GM20431 (cell line): ENCODE measurements around the gene HTT.
"Not testable (repeated sequence)": the region's sequence is repeated elsewhere in the genome, so short reads cannot be mapped to it uniquely, and the experiment has no call there.

Source experiments
- in situ Hi-C: fragments of 300-500 bp; cut with MseI, MboI; formaldehyde crosslinking; loops from one replicate; pipeline ENCODE4 v1.15.0; 2020; ENCODE audit warnings: low sequenced_read_pairs; ENCODE audit not compliant: unreplicated experiment

The HTT gene

DNA sequence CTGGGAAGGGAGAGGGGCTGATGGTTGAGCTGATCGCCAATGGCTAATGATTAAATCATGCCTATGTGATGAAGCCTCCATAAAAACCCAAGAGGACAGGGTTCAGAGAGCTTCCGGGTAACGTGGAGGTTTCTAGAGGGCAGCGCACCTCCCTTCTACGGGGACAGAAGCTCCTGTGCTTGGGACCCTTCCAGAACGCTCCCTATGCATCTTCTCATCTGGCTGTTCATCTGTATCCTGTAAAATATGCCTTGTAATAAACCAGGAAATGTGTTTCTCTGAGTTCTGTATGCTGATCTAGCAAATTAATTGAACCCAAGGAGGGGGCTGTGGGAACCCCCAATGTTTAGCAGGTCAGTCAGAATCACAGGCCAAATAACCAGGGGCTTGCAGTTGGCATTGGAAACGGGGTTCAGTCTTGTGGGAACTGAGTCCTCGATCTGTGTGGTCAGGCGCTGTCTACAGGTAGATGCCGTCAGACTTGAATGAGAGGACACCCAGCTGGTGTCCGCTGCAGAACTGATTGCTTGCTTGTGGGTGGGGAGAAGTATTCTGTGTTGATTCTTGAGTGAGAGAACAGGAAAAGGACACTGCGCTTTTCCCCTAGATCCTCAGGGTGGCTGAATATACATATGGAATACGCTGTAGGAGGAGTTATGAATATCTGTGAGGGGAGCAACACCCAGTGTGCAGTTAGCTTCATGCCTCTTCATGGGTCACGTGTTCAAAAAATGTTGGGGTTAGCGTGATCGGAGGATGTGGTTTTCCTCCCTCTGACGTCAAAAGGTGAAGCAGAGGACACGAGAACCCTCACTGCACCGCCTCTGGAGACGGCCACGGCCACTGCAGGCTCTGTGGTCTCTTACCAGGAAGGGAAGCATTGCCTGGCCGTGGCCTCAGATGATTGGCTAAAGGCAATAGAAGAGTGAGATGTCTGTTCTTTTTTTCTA, 29.3 kb upstream of the HTT start:
- in situ Hi-C loops = no loop called here

DNA sequence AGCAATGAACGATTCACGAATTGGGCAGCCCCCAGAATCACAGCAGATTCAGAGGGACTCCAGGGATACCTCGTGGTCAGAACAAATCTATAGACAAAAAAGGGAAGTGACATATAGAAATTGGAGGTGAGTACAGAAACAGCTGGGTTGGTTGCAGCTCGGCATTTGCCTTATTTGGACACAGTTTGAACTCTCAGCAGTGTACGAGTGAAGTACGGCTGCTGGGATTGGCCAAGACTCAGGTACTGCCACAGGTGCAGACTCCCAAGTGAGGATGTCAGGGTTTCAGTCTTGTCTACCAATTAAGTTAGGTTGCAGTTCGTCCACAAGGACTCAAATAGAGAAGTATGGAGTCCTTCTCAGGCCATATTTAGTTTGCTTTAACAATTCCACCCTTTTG, 28.3 kb upstream of the HTT start:
- in situ Hi-C loops = no loop called here

DNA sequence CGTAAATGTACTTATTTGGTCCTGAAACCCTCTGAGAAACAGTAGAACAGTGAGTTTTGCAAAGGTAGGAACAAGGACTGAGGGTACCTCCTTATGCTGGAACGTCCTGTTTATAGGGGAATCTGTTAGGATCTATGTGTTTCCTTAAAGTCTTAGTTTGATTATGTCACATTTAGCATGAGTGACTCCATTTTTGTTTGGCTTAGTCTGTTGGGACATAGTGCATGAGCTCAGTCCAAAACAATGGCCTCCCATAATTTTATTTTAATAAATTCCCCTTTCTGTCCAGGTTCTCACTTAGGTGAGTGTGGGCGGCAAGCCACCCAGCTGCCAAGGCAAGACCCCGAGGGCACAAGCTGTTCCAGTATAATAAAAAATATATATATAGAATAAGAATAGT, 27.9 kb upstream of the HTT start:
- in situ Hi-C loops = no loop called here

DNA sequence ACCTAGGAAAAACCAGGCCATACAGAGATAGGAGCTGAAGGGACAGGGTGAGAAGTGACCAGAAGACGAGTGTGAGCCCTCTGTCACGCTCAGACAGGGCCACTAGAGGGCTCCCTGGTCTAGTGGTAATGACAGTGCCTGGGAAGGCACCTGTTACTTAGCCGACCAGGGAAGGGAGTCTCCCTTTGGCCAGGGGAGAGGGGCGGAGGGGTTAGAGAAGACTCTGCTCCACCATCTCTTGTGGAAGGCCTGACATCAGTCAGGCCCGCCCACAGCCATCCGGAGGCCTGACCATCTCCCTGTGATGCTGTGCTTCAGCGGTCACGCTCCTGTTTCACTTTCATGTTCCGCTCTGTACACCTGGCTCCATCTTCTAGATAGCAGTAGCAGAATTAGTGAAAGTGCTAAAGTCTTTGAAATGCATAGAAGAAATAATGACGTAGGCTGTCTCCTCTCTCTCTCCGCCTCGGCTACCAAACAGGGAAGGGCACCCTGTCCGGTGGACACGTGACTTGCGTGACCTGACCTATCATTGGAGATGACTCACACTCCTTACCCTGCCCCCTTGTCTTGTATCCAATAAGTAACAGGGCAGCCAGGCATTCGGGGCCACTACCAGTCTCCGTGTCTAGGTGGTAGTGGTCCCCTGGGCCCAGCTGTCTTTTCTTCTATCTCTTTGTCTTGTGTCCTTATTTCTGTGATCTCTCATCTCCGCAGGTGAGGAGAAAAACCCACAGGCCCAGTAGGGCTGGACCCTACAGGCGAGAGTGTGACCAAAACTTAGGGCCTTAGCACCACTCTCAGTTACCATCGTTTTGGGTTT, 26.8 kb upstream of the HTT start:
- in situ Hi-C loops = no loop called here

DNA sequence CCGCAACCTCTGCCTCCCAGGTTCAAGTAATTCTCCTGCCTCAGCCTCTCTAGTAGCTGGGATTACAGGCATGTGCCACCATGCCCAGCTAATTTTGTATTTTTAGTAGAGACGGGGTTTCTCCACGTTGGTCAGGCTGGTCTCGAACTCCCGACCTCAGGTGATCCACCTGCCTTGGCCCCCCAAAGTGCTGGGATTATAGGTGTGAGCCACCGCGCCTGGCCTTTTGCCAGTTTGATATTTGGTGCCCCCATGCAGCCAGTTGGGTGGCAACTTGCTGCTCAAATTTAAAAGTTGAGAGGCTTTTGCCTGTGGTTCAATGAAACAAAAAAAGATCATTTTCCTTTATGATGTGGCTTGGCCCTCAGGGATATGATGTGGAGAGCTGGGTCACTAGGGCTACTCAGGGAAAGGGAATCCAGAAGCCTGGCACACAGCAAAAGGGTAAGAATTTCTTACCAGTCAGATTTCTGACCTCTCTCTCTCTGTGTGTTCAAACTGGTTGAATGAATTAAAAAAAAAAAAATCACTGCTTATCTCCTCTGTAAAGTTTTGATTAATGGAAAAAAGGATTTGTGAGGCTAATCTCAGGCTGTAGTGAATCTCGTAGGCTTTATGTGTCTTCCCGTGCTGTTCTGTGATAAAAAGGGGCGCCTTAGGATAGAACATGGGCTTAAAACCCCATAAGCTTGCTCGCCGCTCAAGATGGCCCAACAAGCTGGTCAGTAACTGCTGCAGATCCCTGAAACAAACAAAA, 23.2 kb upstream of the HTT start:
- in situ Hi-C loops = not testable (repeated sequence)

DNA sequence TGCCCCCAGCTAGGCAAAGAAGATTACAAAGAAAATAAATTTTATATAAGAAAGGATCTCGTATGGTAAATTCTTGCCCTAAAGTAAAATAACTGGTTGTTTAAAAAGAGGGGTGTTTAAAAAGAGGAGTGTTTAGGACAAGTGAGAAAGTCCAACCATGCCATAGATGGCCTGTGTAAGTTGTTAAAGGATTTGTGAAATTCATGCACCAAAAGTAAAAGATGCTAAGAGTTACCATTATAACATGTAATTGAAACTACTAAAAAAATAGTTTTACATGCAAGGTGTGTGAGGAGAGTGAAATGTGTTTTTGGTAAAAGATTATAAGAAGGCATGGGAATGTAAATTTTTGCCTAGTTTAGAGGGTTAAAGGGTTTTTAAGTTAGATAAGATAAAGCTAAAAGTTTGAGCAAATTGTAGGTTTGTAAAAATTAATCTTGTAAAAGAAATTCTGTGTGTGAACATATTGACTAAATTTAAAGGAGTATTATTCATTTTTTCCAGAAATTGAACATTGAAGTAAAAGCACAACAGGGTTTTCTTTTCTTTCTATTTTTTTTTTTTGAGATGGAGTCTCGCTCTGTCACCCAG, 20.2 kb upstream of the HTT start:
- in situ Hi-C loops = no loop called here

DNA sequence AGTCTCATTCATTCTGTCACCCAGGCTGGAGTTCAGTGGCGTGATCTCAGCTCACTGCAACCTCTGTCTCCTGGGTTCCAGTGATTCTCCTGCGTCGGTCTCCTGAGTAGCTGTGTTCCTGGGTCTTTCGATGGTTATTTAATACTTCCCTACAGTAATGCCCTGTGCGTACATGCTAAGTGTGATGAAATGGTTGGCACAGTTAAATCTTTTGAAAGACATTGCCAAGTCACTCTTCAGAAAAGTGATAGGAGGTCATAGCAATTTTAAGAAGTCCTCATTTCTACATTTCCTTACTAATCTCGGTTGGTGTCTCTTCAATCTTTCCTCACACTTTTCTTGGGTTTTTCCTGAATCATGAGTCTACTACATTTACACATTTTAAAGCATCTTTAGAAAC, 14.5 kb upstream of the HTT start:
- in situ Hi-C loops = no loop called here

DNA sequence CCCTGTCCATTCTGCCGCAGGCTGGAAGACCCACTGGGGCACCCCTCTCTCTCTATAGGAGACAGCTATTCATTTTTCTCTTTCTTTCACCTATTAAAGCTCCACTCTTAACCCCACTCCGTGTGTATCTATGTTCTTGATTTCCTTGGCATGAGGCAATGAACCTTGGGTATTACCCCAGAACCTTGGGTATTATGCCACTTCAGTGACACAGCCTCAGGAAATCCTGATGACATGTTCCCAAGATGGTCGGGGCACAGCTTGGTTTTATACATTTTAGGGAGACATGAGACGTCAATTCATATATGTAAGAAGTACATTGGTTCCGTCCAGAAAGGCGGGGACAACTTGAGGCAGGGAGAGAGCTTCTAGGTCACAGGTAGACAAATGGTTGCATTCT, 13.5 kb upstream of the HTT start:
- in situ Hi-C loops = no loop called here

DNA sequence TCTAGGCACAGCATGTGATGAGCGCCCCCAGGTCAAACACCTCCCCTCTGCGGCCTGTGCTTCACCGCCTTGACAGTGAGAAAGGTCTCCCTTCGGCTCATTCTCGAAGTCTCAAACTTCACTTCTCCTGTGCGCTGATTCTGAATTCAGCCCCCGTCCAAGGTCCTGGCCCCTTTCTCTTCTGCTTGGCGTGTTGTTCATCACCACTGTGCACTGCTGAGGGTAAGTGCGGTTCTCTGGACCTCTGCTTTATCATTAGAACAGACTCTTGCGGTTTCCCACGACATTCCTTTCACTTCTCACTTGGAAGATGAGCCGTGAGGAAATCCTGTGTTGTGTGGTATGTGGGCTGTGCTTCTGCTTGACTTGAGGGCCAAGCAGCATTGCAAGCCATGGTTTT, 12.0 kb upstream of the HTT start:
- in situ Hi-C loops = no loop called here

DNA sequence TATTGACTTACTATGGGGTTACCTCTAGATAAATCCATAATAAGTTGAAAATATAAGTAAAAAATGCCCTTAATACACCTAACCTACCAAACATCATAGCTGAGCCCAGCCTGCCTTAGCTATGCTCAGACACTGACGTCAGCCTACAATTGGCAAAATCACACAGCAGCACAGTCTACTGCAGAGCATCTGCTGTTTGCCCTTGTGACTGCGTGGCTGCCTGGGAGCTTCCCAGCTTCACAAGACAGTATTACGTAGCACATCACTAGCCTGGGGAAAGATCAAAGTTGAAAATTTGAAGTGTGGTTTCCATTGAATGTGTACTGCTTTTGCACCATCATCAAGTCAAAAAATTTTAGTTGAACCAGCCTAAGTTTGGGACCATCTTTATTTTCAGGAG, 8.9 kb upstream of the HTT start:
- in situ Hi-C loops = no loop called here

DNA sequence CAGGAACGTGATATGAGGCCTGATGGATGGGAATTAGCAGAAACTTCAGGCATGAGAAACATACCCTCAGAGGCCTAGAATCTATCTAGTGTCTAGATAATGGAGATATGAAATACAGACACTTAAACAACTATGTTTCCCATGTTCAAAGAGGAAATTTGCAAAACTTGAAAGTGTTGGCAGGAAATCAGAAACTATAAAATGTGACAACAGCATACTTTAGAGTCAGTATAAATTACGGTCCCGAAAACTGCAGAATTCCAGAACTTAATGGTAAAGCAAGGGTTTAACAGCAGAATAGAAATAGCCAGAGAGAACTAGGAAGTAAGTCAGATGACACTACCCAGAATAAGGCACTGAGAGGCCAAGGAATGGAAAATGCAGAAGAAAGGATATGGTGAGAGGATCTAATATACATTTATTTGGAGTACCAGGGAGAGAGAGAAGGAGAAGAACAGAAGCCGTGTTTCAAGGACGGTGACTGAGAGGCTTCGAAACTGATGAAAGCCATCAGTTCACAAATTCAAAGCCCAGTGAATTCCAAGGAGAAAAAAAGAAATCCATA, 7.6 kb upstream of the HTT start:
- in situ Hi-C loops = no loop called here

DNA sequence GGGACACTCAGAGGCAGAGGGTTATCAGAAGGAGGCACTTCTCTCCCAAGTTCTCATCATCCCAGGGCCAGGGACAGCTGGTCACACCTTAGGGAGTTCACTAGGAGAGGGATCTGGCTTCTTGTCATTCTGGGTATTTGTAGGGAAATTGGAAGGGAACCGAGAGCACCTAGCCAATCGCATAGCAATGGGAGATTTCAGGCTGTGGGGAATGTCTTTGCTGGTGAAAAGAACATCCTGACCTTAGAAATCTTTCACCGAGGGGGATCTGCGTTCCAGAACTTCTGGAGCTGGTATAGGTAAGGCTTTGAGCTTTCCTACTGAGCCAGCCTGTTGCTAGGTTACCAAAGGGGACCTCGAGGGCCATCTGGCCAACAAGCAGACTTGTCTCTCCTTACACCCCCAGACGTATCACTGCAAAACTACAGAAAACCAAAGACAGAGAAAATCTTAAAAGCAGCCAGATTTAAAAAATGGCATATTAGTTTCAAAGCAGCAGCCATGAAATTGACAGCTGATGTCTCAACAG, 6.9 kb upstream of the HTT start:
- in situ Hi-C loops = no loop called here

DNA sequence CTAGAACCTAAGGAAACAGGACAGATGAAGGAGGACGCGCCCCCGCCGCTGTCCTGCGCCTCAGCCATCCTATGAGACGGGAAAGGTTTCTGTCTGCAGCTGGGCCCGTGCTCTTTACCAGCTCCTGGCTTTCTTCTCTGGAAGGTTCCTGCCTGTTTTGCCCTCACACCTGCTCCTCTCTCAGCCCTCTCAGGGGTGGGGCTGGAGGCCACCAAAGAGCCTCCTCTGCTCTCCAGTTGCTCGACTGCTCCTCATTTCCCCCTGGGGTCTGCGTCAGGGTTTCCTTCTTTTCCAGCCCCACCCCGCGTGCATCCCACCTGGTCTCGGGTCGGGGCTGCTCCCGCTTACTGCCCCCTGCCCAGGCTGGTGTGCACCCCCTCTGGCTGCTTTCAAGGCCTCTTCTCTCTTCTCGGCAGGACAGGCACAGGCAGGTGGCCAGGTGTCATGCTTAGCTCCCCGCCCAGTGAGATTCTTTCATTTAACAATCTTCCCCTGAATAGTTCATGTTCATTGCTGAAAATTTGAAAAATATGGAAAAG, 4.8 kb upstream of the HTT start:
- in situ Hi-C loops = no loop called here

DNA sequence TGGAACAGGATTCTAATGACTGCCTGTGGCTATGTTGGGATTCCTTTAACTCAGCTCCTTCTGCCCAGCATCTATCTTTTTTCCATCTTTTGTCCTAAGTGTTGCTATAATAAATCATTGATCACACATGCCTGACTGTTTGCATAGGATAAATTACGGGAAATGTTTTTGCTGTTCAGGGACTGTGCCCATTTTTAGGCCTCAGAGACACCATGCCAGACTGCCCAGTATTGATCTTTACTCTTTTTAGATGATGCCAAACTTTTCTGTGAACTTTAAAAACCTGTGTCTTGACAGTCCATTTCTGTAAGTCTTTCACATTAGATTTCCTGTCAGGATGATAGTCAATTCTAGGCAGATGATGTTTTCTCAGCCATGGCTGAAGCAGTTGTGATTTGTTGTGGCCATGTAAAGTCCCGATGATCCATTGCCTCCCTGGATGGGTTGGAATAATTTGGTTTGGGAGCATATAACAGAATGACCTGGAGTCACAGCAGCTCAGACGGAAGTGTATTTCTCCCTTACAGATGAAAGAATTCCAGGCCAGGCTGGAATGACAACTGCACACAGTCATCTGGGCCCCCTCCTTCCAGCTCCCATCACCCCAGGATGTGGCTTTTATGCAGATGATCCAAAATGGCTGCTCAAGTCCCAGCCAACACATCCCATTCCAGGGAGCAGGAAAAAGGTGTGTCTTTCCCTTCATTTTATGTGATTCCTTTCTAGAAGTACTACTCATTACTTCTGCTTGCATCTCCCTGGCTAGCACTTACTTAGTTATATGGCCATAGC, 3.6 kb upstream of the HTT start:
- in situ Hi-C loops = no loop called here

DNA sequence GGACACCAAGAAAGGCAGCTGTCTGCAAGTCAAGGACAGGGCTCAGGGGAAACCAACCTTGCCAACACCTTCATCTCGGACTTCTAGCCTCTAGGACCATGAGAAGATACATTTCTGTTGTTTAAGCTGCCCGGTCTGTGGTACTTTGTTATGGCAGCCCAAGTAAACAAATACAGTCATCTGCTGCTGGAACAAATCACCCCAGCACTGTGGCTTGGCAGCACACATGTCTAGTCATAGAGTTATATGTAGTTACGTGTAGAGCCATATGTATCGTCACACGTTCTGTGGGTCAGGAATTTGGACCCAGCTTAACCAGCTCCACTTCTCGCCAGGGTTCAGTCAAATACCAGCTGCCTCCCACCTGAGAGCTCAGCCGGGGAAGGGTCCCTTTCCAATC, 2.7 kb upstream of the HTT start:
- in situ Hi-C loops = no loop called here

DNA sequence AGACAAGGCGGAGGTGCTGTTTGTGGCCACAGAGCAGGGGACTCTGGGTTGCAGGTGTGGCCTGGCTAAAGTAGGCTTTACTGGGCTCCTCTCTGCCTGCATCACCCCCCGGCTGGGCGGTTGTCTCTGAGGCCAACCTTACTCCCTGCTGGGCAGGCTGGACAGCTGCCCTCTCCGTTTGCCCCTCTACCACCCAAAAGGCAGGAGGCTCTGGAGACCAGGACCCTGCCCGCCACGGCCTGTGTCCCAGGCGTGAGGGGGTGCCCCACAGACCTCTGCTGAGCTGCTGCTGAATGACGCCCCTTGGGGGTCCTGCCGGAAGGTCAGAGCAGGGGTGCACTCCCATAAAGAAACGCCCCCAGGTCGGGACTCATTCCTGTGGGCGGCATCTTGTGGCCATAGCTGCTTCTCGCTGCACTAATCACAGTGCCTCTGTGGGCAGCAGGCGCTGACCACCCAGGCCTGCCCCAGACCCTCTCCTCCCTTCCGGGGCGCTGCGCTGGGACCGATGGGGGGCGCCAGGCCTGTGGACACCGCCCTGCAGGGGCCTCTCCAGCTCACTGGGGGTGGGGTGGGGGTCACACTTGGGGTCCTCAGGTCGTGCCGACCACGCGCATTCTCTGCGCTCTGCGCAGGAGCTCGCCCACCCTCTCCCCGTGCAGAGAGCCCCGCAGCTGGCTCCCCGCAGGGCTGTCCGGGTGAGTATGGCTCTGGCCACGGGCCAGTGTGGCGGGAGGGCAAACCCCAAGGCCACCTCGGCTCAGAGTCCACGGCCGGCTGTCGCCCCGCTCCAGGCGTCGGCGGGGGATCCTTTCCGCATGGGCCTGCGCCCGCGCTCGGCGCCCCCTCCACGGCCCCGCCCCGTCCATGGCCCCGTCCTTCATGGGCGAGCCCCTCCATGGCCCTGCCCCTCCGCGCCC, 1.1 kb upstream of the HTT start:
- in situ Hi-C loops = no loop called here

DNA sequence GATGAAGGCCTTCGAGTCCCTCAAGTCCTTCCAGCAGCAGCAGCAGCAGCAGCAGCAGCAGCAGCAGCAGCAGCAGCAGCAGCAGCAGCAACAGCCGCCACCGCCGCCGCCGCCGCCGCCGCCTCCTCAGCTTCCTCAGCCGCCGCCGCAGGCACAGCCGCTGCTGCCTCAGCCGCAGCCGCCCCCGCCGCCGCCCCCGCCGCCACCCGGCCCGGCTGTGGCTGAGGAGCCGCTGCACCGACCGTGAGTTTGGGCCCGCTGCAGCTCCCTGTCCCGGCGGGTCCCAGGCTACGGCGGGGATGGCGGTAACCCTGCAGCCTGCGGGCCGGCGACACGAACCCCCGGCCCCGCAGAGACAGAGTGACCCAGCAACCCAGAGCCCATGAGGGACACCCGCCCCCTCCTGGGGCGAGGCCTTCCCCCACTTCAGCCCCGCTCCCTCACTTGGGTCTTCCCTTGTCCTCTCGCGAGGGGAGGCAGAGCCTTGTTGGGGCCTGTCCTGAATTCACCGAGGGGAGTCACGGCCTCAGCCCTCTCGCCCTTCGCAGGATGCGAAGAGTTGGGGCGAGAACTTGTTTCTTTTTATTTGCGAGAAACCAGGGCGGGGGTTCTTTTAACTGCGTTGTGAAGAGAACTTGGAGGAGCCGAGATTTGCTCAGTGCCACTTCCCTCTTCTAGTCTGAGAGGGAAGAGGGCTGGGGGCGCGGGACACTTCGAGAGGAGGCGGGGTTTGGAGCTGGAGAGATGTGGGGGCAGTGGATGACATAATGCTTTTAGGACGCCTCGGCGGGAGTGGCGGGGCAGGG, 568 bp downstream of the HTT start:
- in situ Hi-C loops = no loop called here
